SW480 (cell line): Measurements from ENCODE around the gene MTFP1.
"Not testable (repeated sequence)": the region's sequence is repeated elsewhere in the genome, so short reads cannot be mapped to it uniquely, and the experiment has no call there.

Experiments used
- DNase-seq: peaks from one replicate; pipeline ENCODE4 v3.0.0-alpha.2; 2016; ENCODE audit warnings: low spot score

MTFP1 gene

DNA sequence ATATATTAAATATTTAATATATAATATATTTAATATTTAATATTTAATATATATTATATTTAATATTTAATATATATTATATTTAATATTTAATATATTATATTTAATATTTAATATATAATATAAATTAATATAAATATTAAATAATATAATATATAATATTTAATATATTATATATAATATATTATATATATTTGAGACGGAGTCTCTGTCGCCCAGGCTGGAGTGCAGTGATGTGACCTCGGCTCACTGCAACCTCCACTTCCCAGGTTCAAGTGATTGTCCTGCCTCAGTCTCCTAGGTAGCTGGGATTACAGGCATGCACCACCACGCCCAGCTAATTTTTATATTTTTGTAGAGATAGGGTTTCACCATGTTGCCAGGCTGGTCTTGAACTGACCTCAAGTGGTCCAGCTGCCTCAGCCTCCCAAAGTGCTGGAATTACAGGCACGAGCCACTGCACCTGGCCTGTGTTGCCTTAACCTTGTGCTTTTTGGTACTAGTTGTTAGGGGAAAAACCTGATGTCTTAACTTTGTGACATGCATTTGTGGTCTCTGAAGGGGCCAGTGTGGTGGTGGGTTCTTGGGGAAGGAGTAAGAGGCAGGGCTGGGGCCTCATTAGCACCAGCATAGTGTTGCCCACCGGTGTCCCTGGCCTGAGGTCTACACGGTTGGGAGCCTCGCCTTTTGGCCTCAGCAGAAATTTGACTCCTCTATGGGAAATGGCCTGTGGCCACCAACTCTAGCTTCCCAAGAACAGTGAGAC lies 29.7 kb downstream of the MTFP1 start:
- no peak for DNase-seq

- DNase-seq, result no peak
These were observed 32.4 kb downstream of the MTFP1 start for GRCh38 chr22:30457981-30458380.

- DNase-seq, result no peak
These were observed 33.8 kb downstream of the MTFP1 start for GRCh38 chr22:30459181-30460052.

- DNase-seq, result no peak
These were observed 34.6 kb downstream of the MTFP1 start for GRCh38 chr22:30460147-30460546.

- not testable (repeated sequence) for DNase-seq
These were observed 35.0 kb downstream of the MTFP1 start for GRCh38 chr22:30460555-30460954.

DNA sequence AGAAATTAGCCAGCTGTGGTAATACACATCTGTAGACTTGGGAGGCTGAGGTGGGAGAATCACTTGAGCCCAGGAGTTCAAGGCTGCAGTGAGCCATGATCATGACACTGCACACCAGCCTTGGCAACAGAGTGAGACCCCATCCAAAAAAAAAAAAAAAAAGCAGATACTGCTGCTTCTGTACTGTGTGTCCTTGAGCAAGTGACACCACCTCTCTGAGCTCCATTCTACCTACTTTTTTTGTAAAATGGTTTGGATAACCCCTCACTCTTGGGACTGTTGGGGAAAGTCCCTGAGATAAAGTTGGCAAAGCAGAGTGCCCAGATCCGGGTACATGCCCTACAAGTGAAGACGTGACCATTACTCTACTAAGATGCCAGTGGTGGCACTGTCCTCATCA lies 43.6 kb downstream of the MTFP1 start:
- no peak for DNase-seq

- no peak for DNase-seq
These were observed 45.1 kb downstream of the MTFP1 start for GRCh38 chr22:30470655-30471054.

GRCh38 chr22:30471616-30472318 lies 46.2 kb downstream of the MTFP1 start, which contains the start of gene SEC14L3:
TSS of gene SEC14L3 (minus strand) at chr22:30472017. CDS start at chr22:30471958, 59 bp downstream.
- DNase-seq, result no peak

GRCh38 chr22:30472994-30473720 lies 47.6 kb downstream of the MTFP1 start:
- no peak for DNase-seq

DNA sequence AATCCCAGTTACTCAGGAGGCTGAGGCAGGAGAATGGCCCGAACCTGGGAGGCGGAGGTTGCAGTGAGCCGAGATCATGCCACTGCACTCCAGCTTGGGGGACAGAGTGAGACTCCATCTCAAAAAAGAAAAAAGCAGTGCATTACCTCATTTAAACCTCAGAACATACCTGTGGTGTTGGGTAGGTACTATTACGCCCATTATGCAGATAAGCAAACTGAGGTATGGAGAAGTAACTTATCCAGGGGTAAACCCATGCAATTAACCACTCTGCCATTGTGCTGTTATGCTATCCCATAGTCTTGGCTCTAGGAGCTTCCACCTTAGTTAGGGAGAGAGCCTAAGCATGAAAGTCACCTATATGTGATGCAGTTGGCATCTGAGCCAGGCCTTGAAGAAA lies 48.6 kb downstream of the MTFP1 start:
- no peak for DNase-seq

- DNase-seq, result peak; percentile 73
These were observed 49.3 kb downstream of the MTFP1 start for GRCh38 chr22:30474683-30475424.
